ENCODE data around the gene PSMA2. TPM values are rescaled to one million over a fixed set of nuclear protein-coding genes. Genes with fewer than 3 reads are reported as not detected.

Gene PSMA2
- total RNA-seq, 1 donor from 2014 or later, result 52.3 TPM

DNA sequence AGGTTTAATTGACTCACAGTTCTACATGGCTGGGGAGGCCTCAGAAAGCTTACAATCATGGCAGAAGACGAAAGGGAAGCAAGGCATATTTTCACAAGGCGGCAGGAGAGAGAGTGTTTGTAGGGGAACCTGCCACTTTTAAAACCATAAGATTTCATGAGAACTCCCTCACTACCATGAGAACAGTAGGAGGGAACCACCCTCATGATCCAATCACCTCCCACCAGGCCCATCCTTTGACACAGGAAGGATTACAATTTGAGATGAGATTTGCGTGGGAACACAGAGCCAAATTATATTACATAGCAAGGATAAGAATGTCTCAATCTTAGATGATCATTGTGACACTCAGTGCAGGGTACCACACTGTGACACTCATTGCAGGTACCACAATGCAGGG is 44.4 kb upstream of the PSMA2 start:
- no peaks in the 10 kb centered on the region for H3K27me3 ChIP-seq (ENCODE audit: low read depth)
- TF ChIP-seq, protein P1, sequence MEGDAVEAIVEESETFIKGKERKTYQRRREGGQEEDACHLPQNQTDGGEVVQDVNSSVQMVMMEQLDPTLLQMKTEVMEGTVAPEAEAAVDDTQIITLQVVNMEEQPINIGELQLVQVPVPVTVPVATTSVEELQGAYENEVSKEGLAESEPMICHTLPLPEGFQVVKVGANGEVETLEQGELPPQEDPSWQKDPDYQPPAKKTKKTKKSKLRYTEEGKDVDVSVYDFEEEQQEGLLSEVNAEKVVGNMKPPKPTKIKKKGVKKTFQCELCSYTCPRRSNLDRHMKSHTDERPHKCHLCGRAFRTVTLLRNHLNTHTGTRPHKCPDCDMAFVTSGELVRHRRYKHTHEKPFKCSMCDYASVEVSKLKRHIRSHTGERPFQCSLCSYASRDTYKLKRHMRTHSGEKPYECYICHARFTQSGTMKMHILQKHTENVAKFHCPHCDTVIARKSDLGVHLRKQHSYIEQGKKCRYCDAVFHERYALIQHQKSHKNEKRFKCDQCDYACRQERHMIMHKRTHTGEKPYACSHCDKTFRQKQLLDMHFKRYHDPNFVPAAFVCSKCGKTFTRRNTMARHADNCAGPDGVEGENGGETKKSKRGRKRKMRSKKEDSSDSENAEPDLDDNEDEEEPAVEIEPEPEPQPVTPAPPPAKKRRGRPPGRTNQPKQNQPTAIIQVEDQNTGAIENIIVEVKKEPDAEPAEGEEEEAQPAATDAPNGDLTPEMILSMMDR (IDR thresholded peaks at IDR 0.05), result no peak
- H3K27ac ChIP-seq, result no peak overlapping the region
- H3K36me3 ChIP-seq, result no peaks in the 10 kb centered on the region
- DNase-seq (no peak), ATAC-seq (no peak)
- H3K4me1 ChIP-seq, result no peaks in the 10 kb centered on the region
- H3K9me3 ChIP-seq, result no peaks in the 10 kb centered on the region
- H3K4me3 ChIP-seq, result no peak overlapping the region
- intact Hi-C loops (cut with DNase I), result no loop called here

GRCh38 chr7:42972699-42973500 is 40.9 kb upstream of the PSMA2 start:
- intact Hi-C loops (cut with DNase I), result no loop called here
- no peaks in the 10 kb centered on the region for H3K36me3 ChIP-seq
- no peaks in the 10 kb centered on the region for H3K9me3 ChIP-seq
- no peak overlapping the region for H3K4me3 ChIP-seq
- H3K27ac ChIP-seq, result peak overlapping the region; percentile 13
- no peaks in the 10 kb centered on the region for H3K4me1 ChIP-seq
- ATAC-seq (peak; percentile 47 to 83), DNase-seq (no peak)
- TF ChIP-seq, protein P1 (IDR thresholded peaks at IDR 0.05), result no peak
- H3K27me3 ChIP-seq (ENCODE audit: low read depth), result no peaks in the 10 kb centered on the region

GRCh38 chr7:42967391-42967790 is 35.4 kb upstream of the PSMA2 start:
- ATAC-seq (no peak), DNase-seq (no peak)
- Histone ChIP-seq H3K9me3 (no peaks in the 10 kb centered on the region), H3K4me3 (no peak overlapping the region), H3K27me3 (ENCODE audit: low read depth) (no peaks in the 10 kb centered on the region), H3K4me1 (no peaks in the 10 kb centered on the region), H3K27ac (no peak overlapping the region), H3K36me3 (no peaks in the 10 kb centered on the region)
- intact Hi-C loops (cut with DNase I), result no loop called here
- TF ChIP-seq, protein P1 (IDR thresholded peaks at IDR 0.05), result no peak

- Histone ChIP-seq H3K36me3 (no peaks in the 10 kb centered on the region), H3K27me3 (ENCODE audit: low read depth) (no peaks in the 10 kb centered on the region), H3K4me3 (no peak overlapping the region), H3K4me1 (no peaks in the 10 kb centered on the region), H3K27ac (no peak overlapping the region), H3K9me3 (no peaks in the 10 kb centered on the region)
- TF ChIP-seq, protein P1 (IDR thresholded peaks at IDR 0.05), result no peak
- DNase-seq (no peak), ATAC-seq (no peak)
- intact Hi-C loops (cut with DNase I), result no loop called here
Observed at GRCh38 chr7:42964849-42965805, 33.2 kb upstream of the PSMA2 start.

- TF ChIP-seq, protein P1 (IDR thresholded peaks at IDR 0.05), result no peak
- Histone ChIP-seq H3K36me3 (no peaks in the 10 kb centered on the region), H3K9me3 (no peaks in the 10 kb centered on the region), H3K4me1 (no peaks in the 10 kb centered on the region), H3K27ac (no peak overlapping the region), H3K27me3 (ENCODE audit: low read depth) (no peaks in the 10 kb centered on the region), H3K4me3 (no peak overlapping the region)
- DNase-seq (no peak), ATAC-seq (no peak)
- intact Hi-C loops (cut with DNase I), result no loop called here
Observed at GRCh38 chr7:42964293-42964692, 32.3 kb upstream of the PSMA2 start.

Measured in lower lobe of right lung (tissue), 2 donors.